Neural crest cell (in vitro differentiated cells): ENCODE results near the gene CFTR. TPM values are rescaled to one million over a fixed set of nuclear protein-coding genes. Genes with fewer than 3 reads are reported as not detected.
A peak's percentile ranks its signal among the peaks of the same experiment; 100 is the strongest.

ENCODE experiments used
- DNase-seq: peaks from one replicate; pipeline ENCODE4 v3.0.0; 2021; ENCODE audit warnings: low read depth, mixed read lengths, low spot score
- H3K27ac Mint-ChIP-seq: one replicate; pipeline ENCODE4 v1.8.0; 2021; ENCODE audit warnings: mild to moderate bottlenecking, mixed read lengths; ENCODE audit not compliant: unreplicated experiment
- H3K27me3 Mint-ChIP-seq: 2 replicates; pipeline ENCODE4 v1.8.0; 2021; ENCODE audit warnings: low read depth, mild to moderate bottlenecking, mixed read lengths
- H3K36me3 Mint-ChIP-seq: 2 replicates; pipeline ENCODE4 v1.8.0; 2021; ENCODE audit warnings: low read depth, mild to moderate bottlenecking, mixed read lengths
- H3K4me1 Mint-ChIP-seq: 2 replicates; pipeline ENCODE4 v1.8.0; 2021; ENCODE audit warnings: mixed read lengths
- H3K4me3 Mint-ChIP-seq: one replicate; pipeline ENCODE4 v1.8.0; 2021; ENCODE audit warnings: mild to moderate bottlenecking, mixed read lengths
- H3K9me3 Mint-ChIP-seq: 2 replicates; pipeline ENCODE4 v1.8.0; 2021; ENCODE audit warnings: mixed read lengths
- CTCF ChIP-seq: fragments of 200-600 bp; sonication (generic); conservative IDR thresholded peaks from 2 replicates; pipeline ENCODE4 v1.5.0; 2021; ENCODE audit warnings: antibody characterized with exemption, mild to moderate bottlenecking
- total RNA-seq: library from RNA; stranded (reverse); gene quantifications from 2 replicates; pipeline ENCODE4 v1.2.1, GENCODE V29; 2021

CFTR gene
- total RNA-seq, 1 donor from 2014 or later: not detected

GRCh38 chr7:117673839-117674238, 194.0 kb downstream of the CFTR start:
- Mint-ChIP-seq H3K4me1 (peaks cover 31% of the 10 kb centered on the region), H3K27ac (no peak overlapping the region), H3K36me3 (no peaks in the 10 kb centered on the region), H3K9me3 (no peaks in the 10 kb centered on the region), H3K27me3 (no peaks in the 10 kb centered on the region), H3K4me3 (peak overlapping the region; percentile 11)
- no peak for DNase-seq
- peak; percentile 70 for TF ChIP-seq CTCF

GRCh38 chr7:117674617-117675016, 194.8 kb downstream of the CFTR start:
- no peaks in the 10 kb centered on the region for H3K36me3 Mint-ChIP-seq
- H3K4me3 Mint-ChIP-seq: no peak overlapping the region
- no peaks in the 10 kb centered on the region for H3K9me3 Mint-ChIP-seq
- H3K27ac Mint-ChIP-seq: no peak overlapping the region
- no peak for DNase-seq
- no peak for TF ChIP-seq CTCF
- peaks cover 31% of the 10 kb centered on the region for H3K4me1 Mint-ChIP-seq
- no peaks in the 10 kb centered on the region for H3K27me3 Mint-ChIP-seq

- no peaks in the 10 kb centered on the region for H3K9me3 Mint-ChIP-seq
- H3K27ac Mint-ChIP-seq: peak overlapping the region; percentile 54
- H3K4me1 Mint-ChIP-seq: peaks cover 31% of the 10 kb centered on the region
- TF ChIP-seq CTCF: no peak
- DNase-seq: no peak
- no peaks in the 10 kb centered on the region for H3K27me3 Mint-ChIP-seq
- H3K4me3 Mint-ChIP-seq: no peak overlapping the region
- H3K36me3 Mint-ChIP-seq: no peaks in the 10 kb centered on the region
Observed at GRCh38 chr7:117675497-117676435, 195.9 kb downstream of the CFTR start.

GRCh38 chr7:117679120-117679519, 199.3 kb downstream of the CFTR start:
- Mint-ChIP-seq H3K27ac (no peak overlapping the region), H3K36me3 (no peaks in the 10 kb centered on the region), H3K4me1 (peaks cover 26% of the 10 kb centered on the region), H3K27me3 (no peaks in the 10 kb centered on the region), H3K4me3 (no peak overlapping the region), H3K9me3 (no peaks in the 10 kb centered on the region)
- no peak for DNase-seq
- TF ChIP-seq CTCF: no peak

GRCh38 chr7:117682681-117683385, 203.0 kb downstream of the CFTR start:
- Mint-ChIP-seq H3K4me1 (peaks cover 15% of the 10 kb centered on the region), H3K9me3 (no peaks in the 10 kb centered on the region), H3K36me3 (no peaks in the 10 kb centered on the region), H3K27me3 (no peaks in the 10 kb centered on the region), H3K27ac (no peak overlapping the region), H3K4me3 (no peak overlapping the region)
- DNase-seq: no peak
- no peak for TF ChIP-seq CTCF
